Activated CD8-positive, alpha-beta memory T cell treated with anti-CD3 and anti-CD28 coated beads, Interleukin-2, amount 10 ng/mL, durations not matched to agents 7 days and 5 days (primary cell): Measurements from ENCODE around the gene MNS1. TPM values are rescaled to one million over a fixed set of nuclear protein-coding genes. Genes with fewer than 3 reads are reported as not detected.

Source experiments
- ATAC-seq: fragments of 150-1000 bp; cut with Tn5 transposase; one replicate; pipeline ENCODE4 v1.10.0; 2021; ENCODE audit warnings: moderate library complexity
- CTCF ChIA-PET: fragments of 350-600 bp; sonication (Branson Sonifier 250); formaldehyde crosslinking; loops from one replicate; lab custom pipeline; 2021; ENCODE audit warnings: antibody characterized with exemption; lab: Charles Lee
- DNase-seq: peaks from one replicate; pipeline ENCODE4 v3.0.0-alpha.2; 2020
- H3K27ac Mint-ChIP-seq: one replicate; pipeline ENCODE4 v1.8.0; 2021; ENCODE audit warnings: mild to moderate bottlenecking, mixed read lengths
- H3K27me3 Mint-ChIP-seq: one replicate; pipeline ENCODE4 v1.8.0; 2021; ENCODE audit warnings: mixed read lengths
- H3K36me3 Mint-ChIP-seq: one replicate; pipeline ENCODE4 v1.8.0; 2021; ENCODE audit warnings: mild to moderate bottlenecking, mixed read lengths
- H3K4me1 Mint-ChIP-seq: one replicate; pipeline ENCODE4 v1.8.0; 2021; ENCODE audit warnings: mixed read lengths
- H3K4me3 Mint-ChIP-seq: one replicate; pipeline ENCODE4 v1.8.0; 2021; ENCODE audit warnings: mild to moderate bottlenecking, moderate library complexity, mixed read lengths
- H3K9me3 Mint-ChIP-seq: one replicate; pipeline ENCODE4 v1.8.0; 2022; ENCODE audit warnings: low read depth, mixed read lengths
- total RNA-seq, 2 experiments: library from RNA; stranded (reverse); gene quantifications; one replicate each; pipeline ENCODE4 v1.2.3, GENCODE V29; 2021

MNS1 gene
- total RNA-seq, 2 experiments from 2014 or later: 0.44 to 0.94 TPM

DNA sequence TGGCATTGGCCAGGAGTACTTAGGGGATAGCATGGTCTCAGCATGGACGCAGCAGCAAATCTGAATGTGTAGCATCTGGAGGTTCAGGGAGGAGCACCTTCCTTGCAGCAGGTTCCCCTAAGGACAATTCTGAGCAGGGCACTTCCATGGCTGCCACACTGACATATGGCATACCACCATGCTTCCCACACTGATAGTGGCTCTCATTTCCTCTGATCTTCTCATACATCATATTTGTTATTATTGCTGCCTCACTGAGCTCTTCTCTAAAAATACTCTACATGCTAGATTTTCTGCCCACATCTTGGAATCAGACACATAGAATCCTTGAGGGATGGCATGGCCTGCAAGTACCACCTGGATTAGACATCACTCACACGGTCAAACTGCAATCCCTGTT, 7.3 kb upstream of the MNS1 start:
- DNase-seq (no peak), ATAC-seq (no peak)
- CTCF ChIA-PET: no interaction called here
- Mint-ChIP-seq H3K9me3 (no peaks in the 10 kb centered on the region), H3K27ac (no peak overlapping the region), H3K4me1 (peaks cover 10% of the 10 kb centered on the region), H3K36me3 (no peaks in the 10 kb centered on the region), H3K27me3 (peaks cover 10% of the 10 kb centered on the region), H3K4me3 (no peak overlapping the region)

DNA sequence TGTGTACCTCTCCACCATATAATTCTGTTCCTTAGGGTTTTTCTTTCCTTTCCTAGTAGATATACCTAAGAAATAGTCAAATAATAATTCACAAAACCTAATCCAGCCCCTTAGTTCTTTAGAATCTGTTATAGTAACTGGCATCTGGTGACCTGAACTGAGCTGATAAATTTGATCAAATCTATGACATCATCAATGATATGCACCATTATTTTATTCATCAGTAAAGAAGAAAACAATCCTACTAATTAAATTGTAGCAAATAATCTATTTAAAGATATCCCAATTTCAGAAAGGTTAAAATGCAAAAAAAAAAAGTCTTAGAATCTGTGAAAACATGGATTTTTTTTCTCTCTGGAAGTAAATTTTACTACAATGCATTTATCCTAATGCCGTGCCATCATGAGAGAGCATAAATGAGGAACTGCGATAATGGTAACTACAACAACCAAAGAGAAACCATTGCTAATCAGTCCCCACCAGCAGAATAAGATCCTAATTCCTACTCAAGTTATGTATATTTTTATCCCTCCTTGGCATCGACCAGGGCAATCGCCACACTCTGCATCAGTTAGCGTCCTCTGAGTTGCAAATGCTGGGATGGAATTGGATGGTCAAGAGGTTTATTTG, 6.6 kb upstream of the MNS1 start:
- CTCF ChIA-PET: no interaction called here

DNA sequence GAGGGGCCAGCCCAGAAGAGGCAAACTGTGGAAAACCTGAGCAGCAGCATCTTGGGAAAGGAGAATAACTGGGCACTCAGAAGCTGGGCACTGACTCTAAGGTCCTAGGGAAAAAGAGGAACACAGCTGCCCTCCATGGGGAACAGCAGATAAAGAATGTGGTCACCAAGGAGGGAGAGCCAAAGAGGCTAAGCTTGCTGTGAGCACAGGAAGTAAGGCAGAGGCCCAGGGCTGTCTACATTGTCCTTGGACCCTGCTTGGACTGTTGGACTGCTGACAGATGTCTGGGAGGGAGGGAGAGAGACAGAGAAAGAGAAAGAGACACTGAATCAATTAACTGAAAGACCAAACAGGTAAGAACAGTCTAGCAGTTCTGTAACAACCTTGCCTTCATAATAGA, 4.5 kb upstream of the MNS1 start:
- ATAC-seq (no peak), DNase-seq (no peak)
- no peak overlapping the region for H3K27ac Mint-ChIP-seq
- peaks cover 25% of the 10 kb centered on the region for H3K4me1 Mint-ChIP-seq
- peaks cover 1% of the 10 kb centered on the region for H3K36me3 Mint-ChIP-seq
- peaks cover 18% of the 10 kb centered on the region for H3K27me3 Mint-ChIP-seq
- H3K9me3 Mint-ChIP-seq: no peaks in the 10 kb centered on the region
- CTCF ChIA-PET: interaction anchor here (2.7 kb wide), 1 partner anchor 22 kb away, joined by 11 read pairs; no protein-coding TSS in a partner anchor
- H3K4me3 Mint-ChIP-seq: no peak overlapping the region

More for the DNA sequence above, 6.6 kb upstream of the MNS1 start:
- H3K4me1 Mint-ChIP-seq: peaks cover 10% of the 10 kb centered on the region
- no peaks in the 10 kb centered on the region for H3K9me3 Mint-ChIP-seq
- DNase-seq (no peak), ATAC-seq (no peak)
- H3K27me3 Mint-ChIP-seq: peaks cover 7% of the 10 kb centered on the region
- no peak overlapping the region for H3K27ac Mint-ChIP-seq
- no peak overlapping the region for H3K4me3 Mint-ChIP-seq
- peaks cover 1% of the 10 kb centered on the region for H3K36me3 Mint-ChIP-seq

DNA sequence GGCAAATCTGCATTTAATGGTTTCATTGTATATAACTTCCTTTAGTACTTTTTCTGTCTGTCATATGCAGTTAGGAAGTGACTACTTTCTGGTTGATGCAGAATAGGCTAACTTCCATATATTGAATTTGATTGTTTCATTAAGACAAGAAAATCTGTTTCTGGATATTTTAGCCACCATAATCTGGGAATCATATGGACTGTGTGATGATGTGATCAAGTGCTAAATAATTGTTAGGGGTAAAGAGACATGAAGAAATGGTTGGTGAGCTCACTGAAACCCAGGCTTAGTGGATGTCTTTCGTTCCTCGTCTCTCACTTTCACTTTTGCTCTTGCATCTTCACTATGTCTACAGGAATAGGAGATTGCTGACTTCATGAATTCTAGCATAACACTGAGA, 3.5 kb upstream of the MNS1 start:
- no peaks in the 10 kb centered on the region for H3K9me3 Mint-ChIP-seq
- peaks cover 27% of the 10 kb centered on the region for H3K4me1 Mint-ChIP-seq
- H3K36me3 Mint-ChIP-seq: peaks cover 1% of the 10 kb centered on the region
- peaks cover 23% of the 10 kb centered on the region for H3K27me3 Mint-ChIP-seq
- CTCF ChIA-PET: interaction anchor here (0.9 to 2.7 kb wide), 3 partner anchors 23 to 838 kb away, joined by 3 to 11 read pairs (median 4); partner anchors contain the start of gene ZNF280D
- peak overlapping the region; percentile 68 for H3K4me3 Mint-ChIP-seq
- DNase-seq: no peak
- ATAC-seq: peak; percentile 56
- H3K27ac Mint-ChIP-seq: peak overlapping the region; percentile 52

DNA sequence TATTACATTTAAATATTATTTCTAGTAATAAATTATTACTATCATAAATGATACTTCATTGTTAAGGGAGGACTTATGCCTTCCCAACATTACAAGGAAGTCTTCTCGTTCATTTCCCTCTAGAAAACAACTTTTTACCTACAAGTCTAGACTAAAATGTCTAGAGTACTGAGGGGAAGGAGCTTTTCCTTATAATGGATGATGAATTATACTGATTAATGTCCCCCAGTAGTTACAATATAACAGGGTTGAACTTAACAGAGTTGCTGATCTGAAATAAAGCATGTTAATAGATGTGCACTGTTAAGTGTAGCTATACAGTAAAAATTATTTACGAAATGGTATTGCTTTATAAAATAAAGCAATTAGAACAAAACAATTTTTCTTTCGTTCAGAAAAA, 2.7 kb upstream of the MNS1 start:
- H3K4me1 Mint-ChIP-seq: peaks cover 27% of the 10 kb centered on the region

DNA sequence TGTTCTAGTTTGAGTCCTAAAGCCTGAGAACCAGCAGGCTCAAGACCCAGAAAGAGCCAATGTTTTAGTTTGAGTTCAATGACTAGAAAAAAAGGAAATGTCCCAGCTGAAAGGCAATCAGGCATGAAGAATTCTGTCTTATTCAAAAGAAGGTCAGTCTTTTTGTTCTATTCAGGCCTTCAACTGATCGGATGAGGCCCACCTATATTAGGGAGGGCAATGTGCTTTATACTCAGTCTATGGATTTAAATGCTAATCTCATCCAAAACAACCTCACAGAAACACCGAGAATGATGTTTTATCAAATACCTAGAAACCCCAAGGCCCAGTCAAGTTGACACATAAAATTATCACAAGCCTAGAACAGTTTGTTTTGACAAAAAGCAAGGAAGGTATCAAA, 4.0 kb downstream of the MNS1 start:
- Mint-ChIP-seq H3K4me1 (peaks cover 15% of the 10 kb centered on the region), H3K36me3 (no peaks in the 10 kb centered on the region), H3K27ac (no peak overlapping the region), H3K27me3 (peaks cover 31% of the 10 kb centered on the region), H3K9me3 (no peaks in the 10 kb centered on the region), H3K4me3 (no peak overlapping the region)
- DNase-seq (no peak), ATAC-seq (no peak)
- CTCF ChIA-PET: no interaction called here

More for the DNA sequence above, 2.7 kb upstream of the MNS1 start:
- Mint-ChIP-seq H3K27ac (no peak overlapping the region), H3K9me3 (no peaks in the 10 kb centered on the region), H3K36me3 (peaks cover 1% of the 10 kb centered on the region), H3K4me3 (no peak overlapping the region), H3K27me3 (peaks cover 23% of the 10 kb centered on the region)
- CTCF ChIA-PET: interaction anchor here (0.6 to 1.9 kb wide), 3 partner anchors 71 to 839 kb away, joined by 3 to 4 read pairs (median 4); partner anchors contain the start of gene ZNF280D
- ATAC-seq (no peak), DNase-seq (no peak)

DNA sequence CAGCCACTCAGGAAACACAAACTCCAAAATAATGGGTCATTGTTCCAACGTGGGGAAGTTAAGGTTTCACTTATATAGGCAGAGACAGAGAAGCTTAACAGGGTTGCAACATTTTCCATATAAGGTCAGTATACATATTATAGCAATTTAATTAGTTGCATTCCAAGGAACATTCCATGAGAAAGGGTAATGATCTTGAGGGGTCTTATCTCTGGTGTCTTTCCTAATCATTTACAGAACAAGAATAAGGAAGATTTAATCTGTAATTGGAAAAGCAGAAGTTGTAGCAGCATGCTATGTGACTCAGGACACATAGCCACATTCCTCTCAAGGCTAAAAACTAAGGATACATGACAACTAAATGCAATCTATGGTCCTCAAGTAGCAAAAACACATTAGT, 4.9 kb downstream of the MNS1 start:
- H3K27ac Mint-ChIP-seq: no peak overlapping the region
- CTCF ChIA-PET: no interaction called here
- DNase-seq: no peak
- H3K36me3 Mint-ChIP-seq: no peaks in the 10 kb centered on the region
- H3K4me3 Mint-ChIP-seq: no peak overlapping the region
- no peaks in the 10 kb centered on the region for H3K9me3 Mint-ChIP-seq
- H3K27me3 Mint-ChIP-seq: peaks cover 32% of the 10 kb centered on the region
- ATAC-seq: no peak
- H3K4me1 Mint-ChIP-seq: peaks cover 8% of the 10 kb centered on the region

DNA sequence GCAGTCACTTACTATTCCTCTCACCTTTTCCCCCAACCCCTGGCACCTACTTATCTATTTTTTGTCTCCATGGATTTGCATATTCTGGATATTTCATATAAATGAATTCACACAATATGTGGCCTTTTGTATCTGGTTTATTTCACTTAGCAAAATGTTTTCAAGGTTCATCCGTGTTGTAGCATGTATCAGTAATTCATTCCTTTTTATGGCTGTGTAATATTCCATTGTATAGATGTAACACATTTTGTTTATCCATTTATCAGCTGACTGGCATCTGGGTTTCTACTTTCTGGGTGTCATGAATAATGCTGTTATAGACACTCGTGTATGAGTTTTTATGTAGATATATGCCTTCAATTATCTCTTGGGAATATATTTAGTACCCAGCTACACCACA, 5.8 kb downstream of the MNS1 start:
- CTCF ChIA-PET: no interaction called here
- no peak for ATAC-seq
- DNase-seq: no peak

DNA sequence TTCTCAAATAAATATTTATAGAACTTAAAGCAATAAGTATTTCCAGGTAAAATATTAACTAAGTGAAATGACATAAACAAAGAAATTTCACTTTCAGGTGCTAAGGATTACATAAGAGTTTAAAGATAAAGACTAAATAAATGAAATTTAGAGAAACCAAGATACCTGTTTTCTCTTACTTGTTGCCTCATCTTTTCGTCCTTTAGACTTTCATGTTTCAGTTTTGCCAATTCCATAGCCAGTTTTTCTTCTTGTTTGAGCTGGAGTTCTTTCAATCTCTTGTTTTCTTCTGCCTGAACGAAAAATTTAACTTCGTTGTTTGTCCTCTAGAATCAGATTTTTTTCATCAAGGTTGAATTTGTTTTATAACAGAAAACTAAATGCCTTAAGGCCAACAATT, 8.7 kb downstream of the MNS1 start:
- CTCF ChIA-PET: no interaction called here
- DNase-seq (no peak), ATAC-seq (no peak)
- peaks cover 17% of the 10 kb centered on the region for H3K27me3 Mint-ChIP-seq
- no peaks in the 10 kb centered on the region for H3K36me3 Mint-ChIP-seq
- no peaks in the 10 kb centered on the region for H3K4me1 Mint-ChIP-seq
- H3K9me3 Mint-ChIP-seq: no peaks in the 10 kb centered on the region
- no peak overlapping the region for H3K4me3 Mint-ChIP-seq
- no peak overlapping the region for H3K27ac Mint-ChIP-seq

More for the DNA sequence above, 5.8 kb downstream of the MNS1 start:
- Mint-ChIP-seq H3K27ac (no peak overlapping the region), H3K36me3 (no peaks in the 10 kb centered on the region), H3K4me3 (no peak overlapping the region), H3K27me3 (peaks cover 30% of the 10 kb centered on the region), H3K9me3 (no peaks in the 10 kb centered on the region), H3K4me1 (no peaks in the 10 kb centered on the region)

DNA sequence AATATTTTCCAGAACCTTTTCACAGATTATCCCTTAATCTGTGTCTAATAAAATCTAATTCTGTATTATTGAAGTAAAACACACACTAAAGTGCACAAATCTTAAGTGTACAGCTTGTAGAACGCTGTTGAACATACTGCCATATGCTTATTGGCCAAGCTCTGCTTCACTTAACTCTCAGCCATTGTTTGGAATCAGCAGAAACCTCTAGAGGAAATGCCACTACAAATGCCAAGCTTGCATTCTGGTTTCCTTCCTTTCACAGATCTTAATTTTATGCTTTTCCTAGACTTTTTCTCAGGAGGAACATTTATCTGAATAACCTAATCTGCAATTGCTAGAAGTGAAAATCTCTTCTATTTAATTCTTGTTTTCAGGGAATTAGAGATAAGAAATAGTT, 10.1 kb downstream of the MNS1 start:
- Mint-ChIP-seq H3K27me3 (peaks cover 21% of the 10 kb centered on the region), H3K4me1 (no peaks in the 10 kb centered on the region)
- ATAC-seq: no peak

DNA sequence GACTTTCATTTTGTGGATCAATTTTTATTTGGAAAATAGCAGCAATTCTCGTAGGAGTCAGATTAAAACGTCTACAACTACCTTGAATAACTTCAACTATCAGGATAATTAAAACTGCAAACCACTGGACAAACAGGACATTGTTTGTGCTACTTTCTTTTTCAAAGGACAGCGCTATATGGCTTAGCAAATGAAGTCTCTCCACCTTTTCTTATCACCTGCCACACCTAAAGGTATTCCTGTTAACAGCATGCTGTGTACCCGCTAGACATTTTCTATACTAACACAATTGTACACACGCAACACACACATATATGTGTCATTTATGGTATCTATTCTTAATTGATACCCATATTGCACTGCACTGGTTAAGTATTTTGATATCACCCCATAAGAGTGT, 19.2 kb downstream of the MNS1 start:
- ATAC-seq: no peak
- CTCF ChIA-PET: no interaction called here

More for the DNA sequence above, 10.1 kb downstream of the MNS1 start:
- DNase-seq: no peak
- Mint-ChIP-seq H3K27ac (no peak overlapping the region), H3K36me3 (no peaks in the 10 kb centered on the region), H3K9me3 (no peaks in the 10 kb centered on the region), H3K4me3 (no peak overlapping the region)
- CTCF ChIA-PET: no interaction called here

DNA sequence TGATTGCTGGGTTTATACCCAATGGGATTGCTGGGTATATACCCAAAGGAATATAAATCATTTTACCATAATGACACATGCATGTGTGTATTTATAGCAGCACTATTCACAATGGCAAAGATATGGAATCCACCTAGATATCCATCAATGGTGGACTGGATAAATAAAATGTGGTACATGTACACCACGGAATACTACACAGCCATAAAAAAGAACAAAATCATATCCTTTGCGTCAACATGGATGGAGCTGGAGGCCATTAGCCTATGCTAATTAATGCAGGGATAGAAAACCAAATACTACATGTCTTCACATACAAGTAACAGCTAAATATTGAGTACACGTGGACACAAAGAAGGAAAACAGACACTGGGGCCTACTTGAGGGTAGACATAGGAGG, 22.6 kb downstream of the MNS1 start:
- Mint-ChIP-seq H3K27ac (no peak overlapping the region), H3K4me3 (no peak overlapping the region), H3K36me3 (no peaks in the 10 kb centered on the region), H3K4me1 (no peaks in the 10 kb centered on the region), H3K9me3 (no peaks in the 10 kb centered on the region), H3K27me3 (peaks cover 16% of the 10 kb centered on the region)
- ATAC-seq (no peak), DNase-seq (no peak)
- CTCF ChIA-PET: no interaction called here

More for the DNA sequence above, 19.2 kb downstream of the MNS1 start:
- H3K4me1 Mint-ChIP-seq: no peaks in the 10 kb centered on the region
- H3K9me3 Mint-ChIP-seq: no peaks in the 10 kb centered on the region
- no peak overlapping the region for H3K27ac Mint-ChIP-seq
- no peak for DNase-seq
- H3K4me3 Mint-ChIP-seq: no peak overlapping the region
- peaks cover 4% of the 10 kb centered on the region for H3K27me3 Mint-ChIP-seq
- no peaks in the 10 kb centered on the region for H3K36me3 Mint-ChIP-seq

DNA sequence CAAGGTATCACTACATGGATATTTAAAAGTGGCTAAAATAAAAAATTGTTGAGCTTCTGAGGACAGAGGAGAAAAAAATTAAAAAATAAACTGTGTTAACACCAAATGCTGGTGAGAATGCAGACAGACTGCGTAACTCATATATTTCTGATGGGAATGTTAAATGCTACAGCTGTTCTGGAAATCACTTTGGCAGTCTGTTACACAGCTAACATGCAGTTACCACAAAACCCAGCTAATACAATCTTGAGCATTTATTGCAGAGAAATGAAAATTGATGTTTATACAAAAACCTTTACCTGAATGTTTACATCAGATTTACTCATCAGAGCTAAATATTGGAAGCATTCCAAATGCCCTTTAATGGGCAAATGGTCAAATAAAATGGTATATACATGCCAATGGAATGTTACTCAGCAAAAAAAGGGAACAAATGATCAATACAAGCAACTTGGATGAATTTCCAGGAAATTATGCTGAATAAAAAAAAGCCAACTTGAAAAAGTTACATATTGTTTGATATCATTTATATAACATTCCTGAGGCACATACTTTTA, 24.6 kb downstream of the MNS1 start:
- Mint-ChIP-seq H3K4me1 (no peaks in the 10 kb centered on the region), H3K4me3 (no peak overlapping the region), H3K36me3 (peaks cover 1% of the 10 kb centered on the region), H3K9me3 (no peaks in the 10 kb centered on the region), H3K27me3 (peaks cover 27% of the 10 kb centered on the region), H3K27ac (no peak overlapping the region)
- ATAC-seq (no peak), DNase-seq (no peak)
- CTCF ChIA-PET: no interaction called here

DNA sequence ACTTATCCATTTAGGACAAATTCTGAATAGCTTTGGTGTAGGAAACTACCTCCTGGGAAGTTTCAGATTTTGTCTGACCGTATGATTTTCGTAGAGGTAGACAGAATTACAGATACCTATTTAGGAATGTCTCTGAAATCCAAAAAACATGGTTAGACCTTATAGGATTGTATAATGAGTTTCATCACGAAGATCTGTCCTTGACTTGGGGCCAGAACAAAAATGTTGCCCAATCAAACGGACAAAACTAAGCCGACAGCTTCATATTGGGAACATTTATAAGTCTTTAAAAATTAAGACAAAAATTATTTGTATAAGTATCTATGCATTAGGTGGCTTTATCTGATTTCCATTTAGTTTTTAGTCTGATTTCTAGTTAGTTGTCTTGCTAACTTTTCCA, 32.6 kb downstream of the MNS1 start:
- DNase-seq: no peak
- no peak overlapping the region for H3K27ac Mint-ChIP-seq
- CTCF ChIA-PET: interaction anchor here (0.8 kb wide), 1 partner anchor 184 kb away, joined by 4 read pairs; no protein-coding TSS in a partner anchor
- no peaks in the 10 kb centered on the region for H3K4me1 Mint-ChIP-seq
- peaks cover 14% of the 10 kb centered on the region for H3K27me3 Mint-ChIP-seq
- peaks cover 1% of the 10 kb centered on the region for H3K36me3 Mint-ChIP-seq
- no peaks in the 10 kb centered on the region for H3K9me3 Mint-ChIP-seq
- no peak overlapping the region for H3K4me3 Mint-ChIP-seq
- ATAC-seq: no peak
